Measurements from ENCODE around the gene KRTAP5-8. TPM values are rescaled to one million over a fixed set of nuclear protein-coding genes. Genes with fewer than 3 reads are reported as not detected.
"Not testable (repeated sequence)": the region's sequence is repeated elsewhere in the genome, so short reads cannot be mapped to it uniquely, and the experiment has no call there.

The KRTAP5-8 gene
- total RNA-seq, 1 experiment from 2014 or later, result not detected

GRCh38 chr11:71577469-71578004 is 39.7 kb downstream of the KRTAP5-8 start:
- Histone ChIP-seq H3K4me3 (ENCODE audit: low read depth, low read length) (no peak overlapping the region), H3K4me1 (peaks cover 19% of the 10 kb centered on the region), H3K27me3 (replicated peaks; ENCODE audit: control insufficient read depth, insufficient read depth, low read length) (no peaks in the 10 kb centered on the region), H3K9me3 (no peaks in the 10 kb centered on the region), H3K36me3 (ENCODE audit: control insufficient read depth, insufficient read depth, low read length) (no peaks in the 10 kb centered on the region)
- no peak overlapping the region for H3K4me3 Mint-ChIP-seq (ENCODE audit: unreplicated experiment)
- no peak overlapping the region for H3K27ac Mint-ChIP-seq (ENCODE audit: unreplicated experiment)
- ChIA-PET POLR2A (no interaction called here), CTCF (no interaction called here)
- intact Hi-C loops (cut with micrococcal nuclease; ENCODE audit: unreplicated experiment), result no loop called here
- DNase-seq, result no peak
- no peak for TF ChIP-seq CTCF (IDR thresholded peaks at IDR 0.05; ENCODE audit: insufficient read depth in 1 of 2, low read depth in 1 of 2, low read length in 1 of 2, severe bottlenecking in 1 of 2, unreplicated experiment in 1 of 2)
- peaks cover 2% of the 10 kb centered on the region for H3K27me3 Mint-ChIP-seq (ENCODE audit: insufficient read depth, unreplicated experiment)
- no TSS peak for BruUV-seq (replicated peaks)
- H3K4me1 Mint-ChIP-seq (ENCODE audit: low read depth, unreplicated experiment), result peaks cover 7% of the 10 kb centered on the region
- no peaks in the 10 kb centered on the region for H3K36me3 Mint-ChIP-seq (ENCODE audit: insufficient read depth, unreplicated experiment)
- no peaks in the 10 kb centered on the region for H3K9me3 Mint-ChIP-seq (ENCODE audit: unreplicated experiment)

DNA sequence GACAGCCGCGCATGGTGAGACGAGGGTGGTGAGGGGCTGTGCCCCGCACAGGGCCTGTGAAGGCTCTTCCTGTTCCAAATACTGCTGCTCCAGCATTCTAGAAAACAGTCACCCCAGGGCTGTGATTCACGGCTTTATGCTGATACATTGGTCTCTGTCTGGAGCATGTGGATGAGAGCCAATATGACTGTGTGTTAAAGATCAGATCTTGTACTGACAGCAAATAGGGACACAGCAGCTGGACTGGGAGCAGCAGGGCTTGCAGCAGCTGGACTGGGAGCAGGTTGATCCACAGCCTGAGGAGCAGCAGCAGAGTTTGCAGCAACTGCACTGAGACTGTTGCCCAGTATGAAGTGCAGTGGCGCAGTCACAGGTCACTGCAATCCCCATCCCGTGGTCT is 41.7 kb downstream of the KRTAP5-8 start:
- not testable (repeated sequence) for BruUV-seq (replicated peaks); H3K4me3 Mint-ChIP-seq (ENCODE audit: unreplicated experiment); H3K27ac Mint-ChIP-seq (ENCODE audit: unreplicated experiment)

GRCh38 chr11:71580057-71581003 is 42.5 kb downstream of the KRTAP5-8 start:
- Mint-ChIP-seq H3K4me3 (ENCODE audit: unreplicated experiment) (peak overlapping the region; percentile 33), H3K4me1 (ENCODE audit: low read depth, unreplicated experiment) (peaks cover 7% of the 10 kb centered on the region), H3K27me3 (ENCODE audit: insufficient read depth, unreplicated experiment) (peaks cover 2% of the 10 kb centered on the region), H3K9me3 (ENCODE audit: unreplicated experiment) (no peaks in the 10 kb centered on the region), H3K27ac (ENCODE audit: unreplicated experiment) (no peak overlapping the region), H3K36me3 (ENCODE audit: insufficient read depth, unreplicated experiment) (no peaks in the 10 kb centered on the region)
- Histone ChIP-seq H3K36me3 (ENCODE audit: control insufficient read depth, insufficient read depth, low read length) (no peaks in the 10 kb centered on the region), H3K9me3 (no peaks in the 10 kb centered on the region), H3K4me3 (ENCODE audit: low read depth, low read length) (no peak overlapping the region), H3K27me3 (replicated peaks; ENCODE audit: control insufficient read depth, insufficient read depth, low read length) (no peaks in the 10 kb centered on the region), H3K4me1 (peaks cover 19% of the 10 kb centered on the region)
- POLR2A ChIA-PET, result interaction anchor here (0.6 to 0.8 kb wide), 2 partner anchors 9 to 128 kb away, joined by 3 read pairs; partner anchors contain the start of gene NADSYN1
- CTCF ChIA-PET, result interaction anchor here (0.6 to 1.9 kb wide), 14 partner anchors 8 to 1109 kb away, joined by 3 to 12 read pairs (median 5); partner anchors contain the start of genes DHCR7 and NADSYN1
- peak; percentile 92 to 97 for TF ChIP-seq CTCF (IDR thresholded peaks at IDR 0.05; ENCODE audit: insufficient read depth in 1 of 2, low read depth in 1 of 2, low read length in 1 of 2, severe bottlenecking in 1 of 2, unreplicated experiment in 1 of 2)
- intact Hi-C loops (cut with micrococcal nuclease; ENCODE audit: unreplicated experiment), result loop anchor here (2.0 kb wide), 1 partner anchor 92 kb away; no protein-coding TSS in a partner anchor
- peak; percentile 84 to 85 for DNase-seq
- no TSS peak for BruUV-seq (replicated peaks)

More for the DNA sequence above, 41.7 kb downstream of the KRTAP5-8 start:
- DNase-seq; H3K4me3 ChIP-seq (ENCODE audit: low read depth, low read length); intact Hi-C loops (cut with micrococcal nuclease; ENCODE audit: unreplicated experiment); H3K36me3 Mint-ChIP-seq (ENCODE audit: insufficient read depth, unreplicated experiment); H3K4me1 Mint-ChIP-seq (ENCODE audit: low read depth, unreplicated experiment); H3K9me3 Mint-ChIP-seq (ENCODE audit: unreplicated experiment); H3K27me3 Mint-ChIP-seq (ENCODE audit: insufficient read depth, unreplicated experiment); H3K27me3 ChIP-seq (replicated peaks; ENCODE audit: control insufficient read depth, insufficient read depth, low read length); H3K9me3 ChIP-seq; H3K36me3 ChIP-seq (ENCODE audit: control insufficient read depth, insufficient read depth, low read length): not testable (repeated sequence)
- peaks cover 19% of the 10 kb centered on the region for H3K4me1 ChIP-seq
- ChIA-PET CTCF (interaction anchor here (0.6 to 1.9 kb wide), 13 partner anchors 8 to 1108 kb away, joined by 3 to 12 read pairs (median 6); partner anchors contain the start of genes DHCR7 and NADSYN1), POLR2A (interaction anchor here (0.6 to 0.8 kb wide), 2 partner anchors 10 to 127 kb away, joined by 3 read pairs; partner anchors contain the start of gene NADSYN1)
